ENCODE measurements around the gene NPAS3. TPM values are rescaled to one million over a fixed set of nuclear protein-coding genes. Genes with fewer than 3 reads are reported as not detected.

The NPAS3 gene
- total RNA-seq, 1 donor from 2014 or later: 2.4 TPM

DNA sequence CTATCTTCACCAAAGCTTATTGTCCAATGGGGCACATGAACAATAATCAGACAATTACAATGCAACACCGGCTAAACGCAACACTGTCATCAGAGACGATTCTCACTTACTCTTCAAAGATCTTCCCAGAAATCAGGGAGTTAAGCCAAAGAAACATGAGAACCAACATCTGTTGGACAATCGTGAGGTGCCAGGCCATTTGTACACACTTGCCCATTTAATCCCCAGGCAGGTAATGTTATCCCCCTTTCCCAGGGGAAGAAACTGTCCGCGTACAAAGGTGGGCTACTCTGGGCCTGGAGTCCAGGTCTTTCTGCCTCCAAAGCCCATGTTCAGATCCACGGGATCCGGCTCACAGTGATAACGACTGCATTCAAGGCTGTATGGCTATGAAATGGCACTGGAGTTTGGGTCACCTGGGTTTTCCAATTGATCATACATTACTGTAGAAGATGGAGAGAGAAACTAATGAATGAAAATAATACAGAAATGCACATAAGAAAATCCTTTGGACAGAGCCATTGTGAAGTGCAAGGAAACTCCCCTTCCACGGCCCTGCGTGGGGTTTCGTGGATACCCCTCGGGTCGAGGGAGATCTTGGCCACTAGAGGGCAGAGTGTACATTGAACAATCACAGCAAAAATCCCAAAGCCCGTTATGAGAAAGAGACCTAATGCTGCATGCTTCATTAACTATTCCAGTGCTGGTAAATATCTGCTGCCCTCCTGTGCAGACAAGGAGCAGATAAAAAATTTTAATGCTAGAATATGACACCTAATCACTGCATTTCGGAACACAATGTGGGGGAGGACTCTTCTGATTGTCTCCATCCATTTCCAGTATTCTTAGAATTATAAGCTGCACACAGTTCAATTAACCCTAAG is 900.8 kb downstream of the NPAS3 start:
- no peaks in the 10 kb centered on the region for H3K4me1 Mint-ChIP-seq (ENCODE audit: unreplicated experiment)
- peaks cover 20% of the 10 kb centered on the region for H3K27me3 Mint-ChIP-seq (ENCODE audit: unreplicated experiment)
- no peak overlapping the region for H3K27ac Mint-ChIP-seq (ENCODE audit: unreplicated experiment)
- no peaks in the 10 kb centered on the region for H3K36me3 Mint-ChIP-seq (ENCODE audit: unreplicated experiment)
- TF ChIP-seq CTCF (IDR thresholded peaks at IDR 0.05): peak; percentile 93
- no peaks in the 10 kb centered on the region for H3K9me3 Mint-ChIP-seq (ENCODE audit: unreplicated experiment)
- no peak for DNase-seq (ENCODE audit: extremely low spot score, unreplicated experiment)
- no peak overlapping the region for H3K4me3 Mint-ChIP-seq (ENCODE audit: unreplicated experiment)

- H3K4me1 Mint-ChIP-seq (ENCODE audit: unreplicated experiment): no peaks in the 10 kb centered on the region
- H3K9me3 Mint-ChIP-seq (ENCODE audit: unreplicated experiment): no peaks in the 10 kb centered on the region
- peaks cover 20% of the 10 kb centered on the region for H3K27me3 Mint-ChIP-seq (ENCODE audit: unreplicated experiment)
- H3K36me3 Mint-ChIP-seq (ENCODE audit: unreplicated experiment): no peaks in the 10 kb centered on the region
- no peak overlapping the region for H3K4me3 Mint-ChIP-seq (ENCODE audit: unreplicated experiment)
- no peak for DNase-seq (ENCODE audit: extremely low spot score, unreplicated experiment)
- no peak overlapping the region for H3K27ac Mint-ChIP-seq (ENCODE audit: unreplicated experiment)
- TF ChIP-seq CTCF (IDR thresholded peaks at IDR 0.05): no peak
Measured at GRCh38 chr14:33840797-33841196, 902.1 kb downstream of the NPAS3 start.

- DNase-seq (ENCODE audit: extremely low spot score, unreplicated experiment): no peak
Measured at GRCh38 chr14:33842299-33842698, 903.6 kb downstream of the NPAS3 start.

DNA sequence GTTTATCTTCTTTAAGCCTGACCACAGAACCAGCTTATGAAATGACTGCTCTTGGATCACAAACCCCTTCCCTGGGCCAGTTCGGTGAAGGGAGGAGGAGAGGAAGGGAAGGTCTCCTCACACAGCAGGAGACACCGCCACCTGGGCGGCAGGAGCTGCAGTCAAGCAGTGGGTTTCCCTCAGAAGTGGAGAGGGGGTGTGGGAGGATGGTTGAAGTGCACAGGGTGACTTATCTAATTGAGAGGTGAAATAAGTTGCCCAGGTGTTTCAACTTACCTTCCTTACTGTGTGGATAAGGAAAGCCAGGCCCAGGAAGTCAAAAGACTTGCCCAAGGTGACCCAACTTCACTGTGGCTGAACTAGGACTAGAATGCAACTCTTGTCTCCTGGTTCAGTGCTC is 905.4 kb downstream of the NPAS3 start:
- Mint-ChIP-seq H3K4me1 (ENCODE audit: unreplicated experiment) (no peaks in the 10 kb centered on the region), H3K9me3 (ENCODE audit: unreplicated experiment) (no peaks in the 10 kb centered on the region), H3K27ac (ENCODE audit: unreplicated experiment) (no peak overlapping the region), H3K36me3 (ENCODE audit: unreplicated experiment) (no peaks in the 10 kb centered on the region), H3K4me3 (ENCODE audit: unreplicated experiment) (no peak overlapping the region), H3K27me3 (ENCODE audit: unreplicated experiment) (peaks cover 23% of the 10 kb centered on the region)
- no peak for TF ChIP-seq CTCF (IDR thresholded peaks at IDR 0.05)
- DNase-seq (ENCODE audit: extremely low spot score, unreplicated experiment): no peak

More at GRCh38 chr14:33842299-33842698, 903.6 kb downstream of the NPAS3 start:
- no peaks in the 10 kb centered on the region for H3K4me1 Mint-ChIP-seq (ENCODE audit: unreplicated experiment)
- no peak overlapping the region for H3K27ac Mint-ChIP-seq (ENCODE audit: unreplicated experiment)
- H3K36me3 Mint-ChIP-seq (ENCODE audit: unreplicated experiment): no peaks in the 10 kb centered on the region
- H3K27me3 Mint-ChIP-seq (ENCODE audit: unreplicated experiment): peaks cover 30% of the 10 kb centered on the region
- no peak for TF ChIP-seq CTCF (IDR thresholded peaks at IDR 0.05)
- no peaks in the 10 kb centered on the region for H3K9me3 Mint-ChIP-seq (ENCODE audit: unreplicated experiment)
- no peak overlapping the region for H3K4me3 Mint-ChIP-seq (ENCODE audit: unreplicated experiment)

- H3K27ac Mint-ChIP-seq (ENCODE audit: unreplicated experiment): no peak overlapping the region
- H3K9me3 Mint-ChIP-seq (ENCODE audit: unreplicated experiment): no peaks in the 10 kb centered on the region
- H3K4me3 Mint-ChIP-seq (ENCODE audit: unreplicated experiment): no peak overlapping the region
- H3K27me3 Mint-ChIP-seq (ENCODE audit: unreplicated experiment): peaks cover 31% of the 10 kb centered on the region
- TF ChIP-seq CTCF (IDR thresholded peaks at IDR 0.05): no peak
- H3K4me1 Mint-ChIP-seq (ENCODE audit: unreplicated experiment): no peaks in the 10 kb centered on the region
- H3K36me3 Mint-ChIP-seq (ENCODE audit: unreplicated experiment): no peaks in the 10 kb centered on the region
- DNase-seq (ENCODE audit: extremely low spot score, unreplicated experiment): no peak
Measured at GRCh38 chr14:33846100-33846824, 907.6 kb downstream of the NPAS3 start.
